ENCODE data around the gene EVC2. TPM values are rescaled to one million over a fixed set of nuclear protein-coding genes. Genes with fewer than 3 reads are reported as not detected.

Gene EVC2
- total and polyA plus RNA-seq, 2 of the 4 experiments (the other 2 are of a cell fraction): 2.7 to 5.9 TPM

DNA sequence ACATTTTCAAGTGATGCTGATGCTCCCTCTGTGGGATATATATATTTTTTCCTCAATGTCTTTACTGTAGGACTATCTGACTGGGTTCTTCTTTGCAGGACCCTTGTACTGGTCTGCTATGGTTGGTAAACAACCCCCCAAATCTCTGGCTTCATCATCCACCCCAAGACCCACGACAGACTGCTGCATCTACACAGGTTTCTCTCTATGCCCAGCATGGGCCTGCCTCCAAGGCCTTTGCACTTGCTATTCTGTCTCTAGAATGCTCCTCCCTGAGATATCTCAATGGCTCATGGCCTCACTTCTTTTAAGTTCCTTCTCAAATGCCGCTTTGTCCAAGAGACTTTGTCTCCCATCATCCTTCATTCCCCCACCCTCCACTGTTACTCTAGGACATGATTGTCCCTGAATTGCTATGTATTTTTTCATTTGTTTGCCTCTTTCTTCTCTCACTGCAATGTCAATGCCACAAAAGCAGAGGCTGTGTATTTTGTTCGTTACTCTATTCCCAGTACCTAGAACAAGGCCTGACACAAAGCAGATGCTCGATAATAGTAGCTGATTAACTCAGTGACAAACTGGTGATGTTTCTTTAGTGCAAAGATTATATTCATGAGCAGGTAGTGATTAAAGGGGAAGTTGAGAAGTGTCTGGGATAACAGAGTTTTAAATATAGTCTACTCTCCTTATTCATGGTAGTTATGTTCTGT lies 9.2 kb upstream of the EVC2 start:
- Histone ChIP-seq H3K9me1 (ENCODE audit: insufficient read depth, low read length) (peaks cover 30% of the 10 kb centered on the region), H3K18ac (ENCODE audit: low read depth, low read length) (no peak overlapping the region), H3K4ac (ENCODE audit: low read depth, low read length) (peak overlapping the region; percentile 10; the same call in 1 of the 2 replicates), H3K23ac (ENCODE audit: low read depth, low read length) (no peak overlapping the region), H3K4me1 (ENCODE audit: control insufficient read depth, insufficient read depth, low read length) (peaks cover 21% of the 10 kb centered on the region), H4K8ac (ENCODE audit: low read depth in 2 of 2, low read length in 2 of 2) (no peak overlapping the region), H3K27me3 (ENCODE audit: control insufficient read depth, insufficient read depth, low read length) (no peaks in the 10 kb centered on the region), H2BK5ac (ENCODE audit: low read depth, low read length, poor library complexity, severe bottlenecking) (no peak overlapping the region), H3K9me3 (ENCODE audit: control insufficient read depth, insufficient read depth, low read length) (peaks cover 3% of the 10 kb centered on the region; the same call in 1 of the 2 replicates), H3K9ac (ENCODE audit: low read depth, low read length) (no peak overlapping the region), H2AK9ac (replicated peaks; ENCODE audit: low read depth, low read length, poor library complexity) (peak overlapping the region; percentile 10), H2BK20ac (ENCODE audit: low read depth, low read length) (no peak overlapping the region), H4K5ac (ENCODE audit: low read depth, low read length) (no peak overlapping the region), H3K56ac (ENCODE audit: extremely low read depth, insufficient read depth, low read length) (no peak overlapping the region), H3K79me1 (ENCODE audit: low read depth in 1 of 2, low read length in 2 of 2) (peaks cover 37 to 80% of the 10 kb centered on the region in 2 experiments), H2AK5ac (ENCODE audit: low read depth, low read length) (no peak overlapping the region), H2AFZ (replicated peaks; ENCODE audit: low read length, poor library complexity) (no peak overlapping the region), H3K14ac (replicated peaks; ENCODE audit: low read depth, low read length) (no peak overlapping the region; the same call in 1 of the 2 replicates), H3K36me3 (ENCODE audit: control insufficient read depth, insufficient read depth, low read length) (peaks cover 14% of the 10 kb centered on the region), H3K27ac (ENCODE audit: insufficient read depth, low read length) (no peak overlapping the region), H4K20me1 (ENCODE audit: insufficient read depth, low read length) (peaks cover 66% of the 10 kb centered on the region), H2BK120ac (ENCODE audit: low read depth, low read length) (no peak overlapping the region), H4K91ac (ENCODE audit: insufficient read depth, low read depth, low read length) (no peak overlapping the region), H3K4me2 (ENCODE audit: low read depth, low read length) (no peak overlapping the region), H2BK15ac (ENCODE audit: low read depth, low read length) (no peak overlapping the region), H3K4me3 (ENCODE audit: insufficient read depth, low read depth, low read length) (no peak overlapping the region)
- WGBS, 2 experiments (ENCODE audit: extremely low coverage in 2 of 2, insufficient read length in 1 of 2): 100% methylated on average over 1 of the region's 4 CpGs; no CpG with 5 or more reads in 1 of the 2 experiments
- TF ChIP-seq USF2 (IDR thresholded peaks at IDR 0.05; ENCODE audit: low read depth, low read length) (no peak), FOS (IDR thresholded peaks at IDR 0.05; ENCODE audit: low read depth, low read length) (no peak), CEBPB (IDR thresholded peaks at IDR 0.05; ENCODE audit: low read depth, low read length) (no peak), RCOR1 (IDR thresholded peaks at IDR 0.05; ENCODE audit: insufficient replicate concordance, low read length) (no peak), SMC3 (IDR thresholded peaks at IDR 0.05; ENCODE audit: low read depth, low read length) (no peak), MAZ (IDR thresholded peaks at IDR 0.05; ENCODE audit: borderline replicate concordance, low read depth, low read length) (no peak), MXI1 (IDR thresholded peaks at IDR 0.05; ENCODE audit: borderline replicate concordance, low read depth, low read length) (no peak), RAD21 (IDR thresholded peaks at IDR 0.05; ENCODE audit: low read length) (no peak), RFX5 (IDR thresholded peaks at IDR 0.05; ENCODE audit: low read depth, low read length) (no peak), MAFK (IDR thresholded peaks at IDR 0.05; ENCODE audit: low read depth, low read length) (no peak), POLR2A (IDR thresholded peaks at IDR 0.05; ENCODE audit: low read depth, low read length) (no peak), CHD1 (IDR thresholded peaks at IDR 0.05; ENCODE audit: low read depth, low read length) (no peak), BHLHE40 (IDR thresholded peaks at IDR 0.05; ENCODE audit: low read depth, low read length) (no peak)
- TF ChIP-seq, protein P1, sequence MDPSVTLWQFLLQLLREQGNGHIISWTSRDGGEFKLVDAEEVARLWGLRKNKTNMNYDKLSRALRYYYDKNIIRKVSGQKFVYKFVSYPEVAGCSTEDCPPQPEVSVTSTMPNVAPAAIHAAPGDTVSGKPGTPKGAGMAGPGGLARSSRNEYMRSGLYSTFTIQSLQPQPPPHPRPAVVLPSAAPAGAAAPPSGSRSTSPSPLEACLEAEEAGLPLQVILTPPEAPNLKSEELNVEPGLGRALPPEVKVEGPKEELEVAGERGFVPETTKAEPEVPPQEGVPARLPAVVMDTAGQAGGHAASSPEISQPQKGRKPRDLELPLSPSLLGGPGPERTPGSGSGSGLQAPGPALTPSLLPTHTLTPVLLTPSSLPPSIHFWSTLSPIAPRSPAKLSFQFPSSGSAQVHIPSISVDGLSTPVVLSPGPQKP (IDR thresholded peaks at IDR 0.05; ENCODE audit: borderline replicate concordance, low read depth, low read length): no peak
- in situ Hi-C loops (cut with MboI; ENCODE audit: low sequenced_read_pairs): no loop called here
- no TSS peak for BruUV-seq (replicated peaks)
- CTCF ChIA-PET: no interaction called here
- POLR2A ChIA-PET (ENCODE audit: unreplicated experiment): no interaction called here
- ATAC-seq (ENCODE audit: low read depth) (no peak), DNase-seq (no peak)
- intact Hi-C loops (cut with micrococcal nuclease): no loop called here
- dilution Hi-C loops (cut with HindIII; ENCODE audit: low sequenced_read_pairs, unreplicated experiment): no loop called here

Measured in IMR-90 (cell line).